GM19099 (cell line): ENCODE measurements around the gene GEMIN4.

ENCODE experiments used
- POLR2A ChIP-seq: IDR thresholded peaks from 3 replicates; pipeline ENCODE4 v1.6.1; 2011; ENCODE audit warnings: low read depth; ENCODE audit not compliant: insufficient read length; ENCODE audit errors: extremely low read depth

The GEMIN4 gene

GRCh38 chr17:726271-726919, 25.7 kb downstream of the GEMIN4 start:
- no peak for TF ChIP-seq POLR2A

- no peak for TF ChIP-seq POLR2A
These were observed 26.3 kb downstream of the GEMIN4 start for GRCh38 chr17:725746-726145.

- no peak for TF ChIP-seq POLR2A
These were observed 27.0 kb downstream of the GEMIN4 start for GRCh38 chr17:725084-725483.

GRCh38 chr17:721540-721937, 30.5 kb downstream of the GEMIN4 start:
- TF ChIP-seq POLR2A = no peak

- no peak for TF ChIP-seq POLR2A
These were observed 31.1 kb downstream of the GEMIN4 start for GRCh38 chr17:720706-721539.

GRCh38 chr17:718075-718474, 34.0 kb downstream of the GEMIN4 start:
- no peak for TF ChIP-seq POLR2A

- no peak for TF ChIP-seq POLR2A
These were observed 43.9 kb downstream of the GEMIN4 start for GRCh38 chr17:708132-708531.

- no peak for TF ChIP-seq POLR2A
These were observed 46.2 kb downstream of the GEMIN4 start for GRCh38 chr17:705863-706262.

- no peak for TF ChIP-seq POLR2A
These were observed 47.1 kb downstream of the GEMIN4 start for GRCh38 chr17:705011-705410.

GRCh38 chr17:704111-704864, 47.8 kb downstream of the GEMIN4 start:
- no peak for TF ChIP-seq POLR2A

GRCh38 chr17:703081-703875, 48.8 kb downstream of the GEMIN4 start:
- TF ChIP-seq POLR2A = no peak

GRCh38 chr17:700504-701094, 51.5 kb downstream of the GEMIN4 start:
- no peak for TF ChIP-seq POLR2A

- TF ChIP-seq POLR2A = no peak
These were observed 52.7 kb downstream of the GEMIN4 start for GRCh38 chr17:699345-699744.

- no peak for TF ChIP-seq POLR2A
These were observed 54.4 kb downstream of the GEMIN4 start for GRCh38 chr17:697682-698081.
